SK-N-SH (cell line): Measurements from ENCODE around the gene CHST11.

Experiments
- CHD2 ChIP-seq: fragments of 150-350 bp; IDR thresholded peaks from 2 replicates; pipeline ENCODE4 v1.6.1; 2018; ENCODE audit warnings: low read length; ENCODE audit not compliant: partially characterized antibody
- TF ChIP-seq, protein P1 (sequence below): fragments of 200-600 bp; sonication (generic); IDR thresholded peaks from 2 replicates; pipeline ENCODE4 v1.6.1; 2017; ENCODE audit warnings: antibody characterized with exemption, mild to moderate bottlenecking, moderate library complexity

DNA sequence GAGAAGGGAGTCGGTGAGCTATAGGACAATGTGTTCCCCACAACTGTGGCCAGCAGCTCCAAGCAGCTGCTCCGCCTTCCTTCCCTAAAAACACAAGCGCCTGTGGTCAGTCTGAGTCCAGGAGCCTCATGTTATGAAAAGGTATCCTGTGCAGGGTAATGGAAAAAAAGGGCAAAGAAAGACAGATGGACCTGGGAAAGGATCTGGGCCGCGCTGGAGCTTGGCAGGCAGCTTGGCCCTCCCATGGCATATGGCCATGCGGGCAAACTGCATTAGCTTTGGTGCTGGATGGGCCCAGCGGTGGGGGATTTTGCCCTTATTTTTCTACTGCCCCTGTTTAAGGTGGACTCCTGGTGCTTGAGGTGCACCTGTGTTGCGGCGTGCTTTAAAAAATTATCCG lies 23.7 kb upstream of the CHST11 start:
- TF ChIP-seq, protein P1, sequence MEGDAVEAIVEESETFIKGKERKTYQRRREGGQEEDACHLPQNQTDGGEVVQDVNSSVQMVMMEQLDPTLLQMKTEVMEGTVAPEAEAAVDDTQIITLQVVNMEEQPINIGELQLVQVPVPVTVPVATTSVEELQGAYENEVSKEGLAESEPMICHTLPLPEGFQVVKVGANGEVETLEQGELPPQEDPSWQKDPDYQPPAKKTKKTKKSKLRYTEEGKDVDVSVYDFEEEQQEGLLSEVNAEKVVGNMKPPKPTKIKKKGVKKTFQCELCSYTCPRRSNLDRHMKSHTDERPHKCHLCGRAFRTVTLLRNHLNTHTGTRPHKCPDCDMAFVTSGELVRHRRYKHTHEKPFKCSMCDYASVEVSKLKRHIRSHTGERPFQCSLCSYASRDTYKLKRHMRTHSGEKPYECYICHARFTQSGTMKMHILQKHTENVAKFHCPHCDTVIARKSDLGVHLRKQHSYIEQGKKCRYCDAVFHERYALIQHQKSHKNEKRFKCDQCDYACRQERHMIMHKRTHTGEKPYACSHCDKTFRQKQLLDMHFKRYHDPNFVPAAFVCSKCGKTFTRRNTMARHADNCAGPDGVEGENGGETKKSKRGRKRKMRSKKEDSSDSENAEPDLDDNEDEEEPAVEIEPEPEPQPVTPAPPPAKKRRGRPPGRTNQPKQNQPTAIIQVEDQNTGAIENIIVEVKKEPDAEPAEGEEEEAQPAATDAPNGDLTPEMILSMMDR, result no peak
- no peak for TF ChIP-seq CHD2
